Stimulated activated CD8-positive, alpha-beta memory T cell treated with anti-CD3 and anti-CD28 coated beads, Interleukin-4, amount 100 ng/mL, for 24 hours (primary cell): ENCODE measurements around the gene INO80B.
A peak's percentile ranks its signal among the peaks of the same experiment; 100 is the strongest.
"Not testable (repeated sequence)": the region's sequence is repeated elsewhere in the genome, so short reads cannot be mapped to it uniquely, and the experiment has no call there.

Source experiments
- DNase-seq: peaks from one replicate; pipeline ENCODE4 v3.0.0-alpha.2; 2020; ENCODE audit warnings: low read depth

INO80B gene

GRCh38 chr2:74426181-74426758 lies 28.6 kb upstream of the INO80B start:
- DNase-seq, result no peak

- no peak for DNase-seq
Observed at GRCh38 chr2:74427551-74427950, 27.3 kb upstream of the INO80B start.

- DNase-seq, result no peak
Observed at GRCh38 chr2:74428675-74429074, 26.2 kb upstream of the INO80B start.

GRCh38 chr2:74429487-74430451 lies 25.1 kb upstream of the INO80B start:
- no peak for DNase-seq

- DNase-seq, result no peak
Observed at GRCh38 chr2:74430502-74430901, 24.4 kb upstream of the INO80B start.

GRCh38 chr2:74436111-74436805 lies 18.6 kb upstream of the INO80B start:
- no peak for DNase-seq

GRCh38 chr2:74436848-74437695 lies 17.8 kb upstream of the INO80B start:
- no peak for DNase-seq

- no peak for DNase-seq
Observed at GRCh38 chr2:74438248-74438647, 16.6 kb upstream of the INO80B start.

GRCh38 chr2:74439373-74439772 lies 15.5 kb upstream of the INO80B start:
- DNase-seq, result no peak

- no peak for DNase-seq
Observed at GRCh38 chr2:74439803-74440377, 15.0 kb upstream of the INO80B start.

GRCh38 chr2:74440378-74441169 lies 14.3 kb upstream of the INO80B start:
- peak; percentile 38 for DNase-seq

GRCh38 chr2:74441170-74441689 lies 13.7 kb upstream of the INO80B start:
- no peak for DNase-seq

GRCh38 chr2:74441690-74442482 lies 13.0 kb upstream of the INO80B start, which contains the start of gene RTKN:
TSS of gene RTKN (minus strand) at chr2:74441937. CDS start at chr2:74441816, 121 bp downstream.
- no peak for DNase-seq

- not testable (repeated sequence) for DNase-seq
Observed at GRCh38 chr2:74442483-74443297, 12.2 kb upstream of the INO80B start.

- DNase-seq, result no peak
Observed at GRCh38 chr2:74444498-74445318, 10.2 kb upstream of the INO80B start.

GRCh38 chr2:74447230-74447999 lies 7.5 kb upstream of the INO80B start:
- DNase-seq, result no peak

- no peak for DNase-seq
Observed at GRCh38 chr2:74448771-74449170, 6.1 kb upstream of the INO80B start.
